GM18909 (cell line): ENCODE data around the gene ALCAM.

Experiments
- ATAC-seq: cut with Tn5 transposase; IDR thresholded peaks from one replicate; pipeline ENCODE4 v1.9.1; 2021; ENCODE audit warnings: mild to moderate bottlenecking; ENCODE audit not compliant: unreplicated experiment, poor library complexity

Gene ALCAM

DNA sequence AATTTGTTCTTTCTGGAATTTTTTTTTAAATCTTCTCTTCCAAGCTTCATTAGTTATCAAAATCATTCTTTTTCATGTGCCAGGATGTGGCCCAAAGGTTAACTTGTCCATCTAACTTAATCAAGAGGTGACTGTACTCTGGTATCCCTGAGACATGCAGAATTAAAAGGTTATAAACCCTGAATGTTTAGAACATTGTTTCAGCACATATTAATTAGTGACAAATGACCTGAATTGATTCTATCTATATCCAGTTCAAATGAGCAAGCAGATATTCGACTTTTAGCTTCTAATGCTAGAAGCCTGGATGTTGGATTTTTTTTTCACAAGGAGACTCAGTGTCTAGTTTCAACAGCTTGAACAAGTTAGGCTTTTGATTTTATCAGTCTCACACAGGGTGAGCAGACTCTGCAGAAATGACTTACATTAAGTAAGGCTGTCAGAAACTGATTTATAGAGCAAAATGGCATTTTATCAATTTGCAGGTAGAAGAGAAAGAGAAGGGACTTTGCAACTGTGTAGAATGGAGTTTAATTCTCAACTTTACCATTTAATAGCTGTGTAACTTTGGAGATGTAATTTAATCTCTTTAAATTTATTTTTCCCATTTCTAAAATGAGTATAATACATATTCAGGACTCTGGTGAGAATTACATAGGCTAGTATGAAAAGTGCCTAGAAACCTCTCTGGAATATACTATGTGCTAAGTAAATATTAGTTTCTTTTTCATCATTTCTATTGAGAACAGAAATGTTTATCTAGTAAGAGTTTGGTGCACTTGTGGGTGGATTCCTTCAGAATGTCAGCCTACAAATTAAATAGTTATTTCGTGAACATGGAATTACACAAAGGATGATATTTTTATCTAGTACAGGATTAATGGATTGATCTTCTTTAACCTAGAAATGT is 100.0 kb downstream of the ALCAM start:
- ATAC-seq = no peak

- no peak for ATAC-seq
Observed at GRCh38 chr3:105470851-105471250, 104.1 kb downstream of the ALCAM start.

DNA sequence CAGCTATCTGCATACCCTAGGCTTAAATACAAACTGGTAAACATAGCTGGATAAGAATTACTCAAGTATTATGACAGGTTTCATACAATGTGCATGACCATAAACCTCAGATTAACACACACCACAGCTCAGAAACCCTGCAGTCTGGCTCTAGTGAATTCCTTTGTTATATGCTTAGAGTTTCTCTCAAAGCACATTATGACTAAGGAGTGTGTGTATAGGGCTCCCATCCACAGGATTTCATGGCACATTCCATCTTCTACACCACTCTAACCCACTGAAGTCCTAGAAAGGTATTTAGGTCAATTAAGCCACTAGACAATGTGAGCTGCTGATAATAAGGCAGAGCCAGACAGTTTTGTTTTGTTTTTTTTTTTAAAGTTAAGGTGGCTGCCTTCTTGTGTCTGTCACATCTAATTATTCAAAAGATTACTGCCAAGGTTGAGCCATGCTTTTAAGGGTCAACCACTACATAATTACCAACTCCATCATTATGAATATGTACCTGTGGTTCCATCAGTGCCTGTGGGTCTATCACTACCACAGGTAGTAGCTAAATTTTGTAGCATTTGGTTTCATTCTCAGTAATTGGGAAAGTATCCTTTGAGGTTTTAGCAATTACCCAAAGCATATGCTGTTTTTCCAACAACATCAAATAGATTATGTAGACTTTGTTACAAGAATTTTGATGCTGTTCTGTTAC is 107.0 kb downstream of the ALCAM start:
- peak; percentile 77 for ATAC-seq

DNA sequence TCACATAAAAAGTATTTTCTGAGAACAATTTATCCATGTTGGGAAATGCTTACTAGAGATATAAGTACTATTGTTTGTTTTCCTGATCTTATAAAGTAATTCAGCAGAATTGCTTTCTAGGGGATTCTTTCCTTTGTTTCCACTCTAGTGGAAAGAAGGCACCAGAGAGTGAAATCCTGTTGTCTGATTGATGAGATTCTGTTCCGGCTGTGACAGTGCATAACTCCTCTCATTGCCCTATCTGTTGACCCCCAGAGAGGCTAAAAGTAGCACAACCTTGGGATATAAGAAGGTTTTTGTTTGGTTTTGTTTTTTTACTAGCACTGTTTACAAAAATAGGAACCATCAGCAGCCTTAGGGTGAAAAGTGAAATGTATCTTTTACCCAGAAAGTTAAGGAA is 114.1 kb downstream of the ALCAM start:
- ATAC-seq = no peak

- no peak for ATAC-seq
Observed at GRCh38 chr3:105483476-105483875, 116.8 kb downstream of the ALCAM start.

- ATAC-seq = no peak
Observed at GRCh38 chr3:105490045-105490444, 123.3 kb downstream of the ALCAM start.

DNA sequence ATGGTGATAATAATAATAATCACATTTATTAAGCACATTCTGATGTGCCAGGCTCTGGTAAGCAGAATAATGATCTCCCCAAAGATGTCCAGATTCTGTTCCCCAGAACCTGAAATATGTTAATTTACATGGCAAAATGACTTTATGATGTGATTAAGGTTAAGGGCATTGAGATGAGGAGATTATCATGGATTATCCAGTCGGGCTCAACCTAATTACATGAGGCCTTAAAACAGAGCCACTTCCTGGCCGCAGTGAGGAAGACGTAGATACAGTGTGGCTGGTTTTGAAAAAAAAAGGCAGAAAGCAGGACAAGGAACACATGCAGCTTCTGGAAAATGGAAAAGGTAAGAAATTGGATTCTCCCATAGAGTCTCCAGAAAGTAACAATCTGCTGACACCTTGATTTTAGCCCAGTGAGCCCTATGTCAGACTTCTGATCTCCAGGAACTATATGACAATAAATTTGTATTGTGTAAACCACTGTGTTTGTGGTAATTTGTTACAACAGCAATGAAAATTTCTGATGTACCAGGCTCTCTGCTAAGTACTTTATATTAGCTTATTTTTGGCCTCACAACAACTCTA is 126.7 kb downstream of the ALCAM start:
- ATAC-seq = no peak

DNA sequence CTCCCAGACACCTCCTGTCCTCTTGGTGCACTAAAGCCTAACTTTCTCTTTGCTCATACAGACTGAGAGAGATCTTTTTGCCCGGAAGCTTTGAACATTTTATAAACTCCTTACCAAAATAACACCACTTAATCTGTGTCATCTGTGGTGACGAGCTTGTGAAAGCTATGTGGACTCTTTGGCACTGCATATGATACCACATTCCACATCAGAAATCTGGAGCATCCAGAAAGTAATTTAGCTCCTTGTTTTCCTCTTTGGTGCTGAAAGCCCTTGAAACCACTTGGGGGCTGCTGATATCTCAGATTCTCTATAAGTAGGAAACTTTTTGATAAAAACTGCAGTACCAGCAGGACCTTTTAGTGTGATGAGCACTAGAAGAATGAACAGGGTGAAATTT is 128.3 kb downstream of the ALCAM start:
- no peak for ATAC-seq

GRCh38 chr3:105496343-105496742 is 129.6 kb downstream of the ALCAM start:
- no peak for ATAC-seq

GRCh38 chr3:105497386-105497785 is 130.7 kb downstream of the ALCAM start:
- no peak for ATAC-seq

GRCh38 chr3:105499961-105500360 is 133.3 kb downstream of the ALCAM start:
- ATAC-seq = no peak

GRCh38 chr3:105502333-105502732 is 135.6 kb downstream of the ALCAM start:
- ATAC-seq = no peak

DNA sequence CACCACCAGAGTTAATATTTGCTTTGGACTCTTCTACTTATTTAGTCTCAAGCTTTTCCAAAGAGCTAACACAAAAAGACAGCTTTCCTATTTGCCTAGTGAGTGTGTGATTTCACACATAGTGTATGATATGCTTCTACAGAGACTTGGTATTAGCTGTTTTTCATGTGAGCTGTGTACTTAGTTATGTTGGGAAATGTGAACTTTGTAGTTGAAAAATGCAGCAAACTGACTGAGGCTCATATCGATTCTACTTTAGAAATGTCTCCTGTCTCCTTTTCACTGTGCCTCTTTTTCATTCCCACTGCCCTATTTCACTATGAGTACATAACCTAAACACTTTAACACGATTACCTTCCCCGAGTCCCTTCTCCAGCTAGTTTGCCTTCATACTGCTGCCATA is 136.5 kb downstream of the ALCAM start:
- ATAC-seq = no peak

DNA sequence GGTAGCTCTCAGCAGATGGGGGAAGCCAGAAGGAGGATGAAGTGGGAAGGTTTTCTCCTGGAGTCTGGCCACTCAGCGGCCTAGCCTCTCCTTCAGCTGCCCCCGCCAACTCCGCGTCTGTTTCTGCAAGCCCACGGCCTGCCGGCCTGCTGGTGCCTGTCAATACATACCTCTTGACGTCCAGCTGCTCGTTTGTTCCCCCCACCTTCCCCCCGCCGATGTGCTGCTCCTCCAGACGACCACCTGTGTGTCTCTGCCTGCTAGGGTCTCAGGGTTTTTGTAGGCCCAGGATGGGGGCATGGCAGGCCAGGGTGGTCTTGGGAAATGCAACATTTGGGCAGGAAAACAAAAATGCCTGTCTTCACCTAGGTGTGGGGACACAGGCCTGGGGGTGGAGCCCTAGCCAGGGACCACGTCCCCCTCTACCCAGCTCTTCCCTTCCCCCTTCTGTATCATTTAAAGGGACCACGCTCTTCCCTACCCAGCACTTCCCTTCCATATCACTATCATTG is 137.8 kb downstream of the ALCAM start:
- ATAC-seq = no peak

- no peak for ATAC-seq
Observed at GRCh38 chr3:105505170-105505569, 138.5 kb downstream of the ALCAM start.

DNA sequence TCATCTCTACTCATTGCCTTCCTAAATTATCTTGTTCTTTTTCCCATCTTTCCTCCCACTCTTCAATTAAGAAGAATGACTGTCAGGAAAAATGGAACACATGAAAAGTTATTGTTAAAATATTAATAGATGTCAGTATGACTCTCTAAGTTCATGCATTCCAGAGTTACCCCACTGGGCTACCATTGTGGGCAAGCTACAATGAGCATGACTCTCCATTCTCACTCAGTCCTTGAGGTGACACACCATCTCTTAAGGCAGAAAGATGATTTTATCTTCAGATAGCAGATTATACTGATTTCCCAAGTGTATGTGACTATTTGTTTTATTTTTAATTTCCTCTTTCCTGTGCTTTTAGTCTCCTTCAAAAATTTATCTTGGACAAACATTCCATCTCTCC is 144.3 kb downstream of the ALCAM start:
- ATAC-seq = no peak

- ATAC-seq = no peak
Observed at GRCh38 chr3:105512061-105512460, 145.4 kb downstream of the ALCAM start.

- no peak for ATAC-seq
Observed at GRCh38 chr3:105513042-105513441, 146.3 kb downstream of the ALCAM start.

- no peak for ATAC-seq
Observed at GRCh38 chr3:105513886-105514285, 147.2 kb downstream of the ALCAM start.

DNA sequence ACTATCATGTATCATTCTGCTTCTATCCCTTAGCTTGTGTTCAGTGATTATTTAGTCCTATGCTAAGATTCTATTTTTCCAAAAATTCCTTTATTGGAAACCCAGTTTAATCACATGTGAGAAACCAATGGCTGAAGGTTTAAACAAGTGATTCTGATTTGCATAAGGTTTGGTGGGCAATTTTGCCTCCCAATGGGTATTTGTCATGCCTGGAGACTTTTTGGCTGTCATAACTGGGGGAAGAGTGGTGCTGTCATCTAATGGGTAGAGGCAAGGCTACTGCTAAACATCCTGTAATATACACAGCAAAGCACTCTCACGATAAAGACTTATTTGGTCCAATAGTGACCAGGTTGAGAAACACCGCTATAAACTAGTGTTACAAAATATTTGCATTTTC is 148.7 kb downstream of the ALCAM start:
- no peak for ATAC-seq

DNA sequence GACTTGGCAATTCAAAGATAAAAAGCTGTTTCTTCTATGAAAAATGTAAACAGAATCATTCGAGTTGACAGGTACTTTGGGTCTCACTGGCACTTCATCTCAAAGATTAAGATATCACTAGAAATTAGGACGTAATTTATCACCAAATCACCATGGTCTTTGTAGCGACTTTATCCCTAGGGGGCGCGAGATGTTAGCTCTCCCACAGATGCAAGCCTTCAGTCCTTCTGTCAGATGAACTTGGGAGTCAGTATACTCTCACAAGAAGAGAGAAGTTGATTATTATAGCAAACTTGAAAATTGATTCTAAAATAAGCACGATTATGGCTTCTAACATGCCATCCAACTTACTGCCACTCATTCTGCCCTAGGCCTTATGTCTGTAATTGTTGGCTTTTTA is 150.3 kb downstream of the ALCAM start:
- ATAC-seq = no peak
